Stimulated activated CD8-positive, alpha-beta memory T cell treated with anti-CD3 and anti-CD28 coated beads, Interleukin-4, amount 100 ng/mL, for 4 hours (primary cell): ENCODE measurements around the gene PAWR.
"Not testable (repeated sequence)": the region's sequence is repeated elsewhere in the genome, so short reads cannot be mapped to it uniquely, and the experiment has no call there.

Experiments used
- DNase-seq, 2 donors: peaks; one replicate each; pipeline ENCODE4 v3.0.0-alpha.2; 2020; ENCODE audit warnings: low read depth in 2 of 2, low spot score in 1 of 2

PAWR gene

DNA sequence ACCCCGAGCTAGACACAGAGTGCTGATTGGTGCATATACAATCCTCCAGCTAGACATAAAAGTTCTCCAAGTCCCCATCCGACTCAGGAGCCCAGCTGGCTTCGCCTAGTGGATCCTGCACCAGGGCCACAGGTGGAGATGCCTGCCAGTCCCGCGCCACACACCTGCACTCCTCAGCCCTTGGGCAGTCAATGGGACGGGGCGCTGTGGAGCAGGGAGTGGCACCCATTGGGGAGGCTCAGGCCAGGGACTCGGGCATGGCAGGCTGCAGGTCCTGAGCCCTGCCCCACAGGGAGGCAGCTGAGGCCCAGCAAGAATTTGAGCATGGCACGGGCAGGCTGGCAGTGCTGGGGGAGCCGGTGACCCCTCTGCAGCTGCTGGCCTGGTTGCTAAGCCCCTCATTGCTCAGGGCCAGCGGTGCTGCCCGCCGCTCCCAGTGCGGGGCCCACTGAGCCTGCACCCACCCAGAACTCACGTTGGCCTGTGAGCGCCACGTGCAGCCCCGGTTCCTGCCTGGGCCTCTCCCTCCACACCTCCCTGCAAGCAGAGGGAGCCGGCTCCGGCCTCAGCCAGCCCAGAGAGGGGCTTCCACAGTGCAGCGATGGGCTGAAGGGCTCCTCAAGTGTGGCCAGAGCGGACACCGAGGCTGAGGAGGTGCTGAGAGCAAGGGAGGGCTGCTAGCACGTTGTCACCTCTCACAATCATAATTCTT lies 136.7 kb downstream of the PAWR start:
- DNase-seq, result no peak

DNA sequence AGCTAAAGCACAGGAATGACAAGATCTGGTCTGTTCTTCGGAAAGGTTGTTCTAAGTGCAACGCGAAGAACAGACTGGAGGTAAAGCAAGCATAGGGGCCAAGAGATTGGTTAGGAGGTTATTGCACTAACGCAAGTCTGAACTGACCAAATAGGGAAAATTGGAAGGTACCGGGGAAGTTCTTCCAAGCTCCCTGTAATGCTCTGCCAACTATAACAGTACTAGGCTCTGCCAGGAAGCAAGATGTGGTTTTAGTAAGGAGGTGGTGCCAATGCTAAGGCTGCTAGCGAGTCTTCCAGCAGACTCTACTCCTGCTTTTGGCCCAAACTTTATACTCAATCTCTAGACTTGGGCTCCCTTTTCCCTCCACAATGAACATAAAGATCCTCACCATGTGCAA lies 138.6 kb downstream of the PAWR start:
- DNase-seq, result no peak

GRCh38 chr12:79549531-79550271 lies 141.1 kb downstream of the PAWR start:
- no peak for DNase-seq

DNA sequence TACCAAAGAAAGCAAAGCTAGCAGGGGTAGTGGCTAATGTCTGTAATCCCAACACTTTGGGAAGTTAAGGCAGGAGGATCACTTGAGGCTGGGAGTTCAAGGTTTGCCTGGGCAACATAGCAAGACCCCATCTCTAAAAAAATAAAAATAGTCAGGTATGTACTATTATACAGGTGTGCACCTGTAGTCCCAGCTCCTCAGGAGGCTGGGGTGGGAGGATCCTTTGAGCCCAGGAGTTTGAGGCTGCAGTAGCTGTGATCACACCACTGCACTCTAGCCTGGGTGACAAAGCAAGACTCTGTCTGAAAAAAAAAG lies 142.2 kb downstream of the PAWR start:
- DNase-seq, result no peak

DNA sequence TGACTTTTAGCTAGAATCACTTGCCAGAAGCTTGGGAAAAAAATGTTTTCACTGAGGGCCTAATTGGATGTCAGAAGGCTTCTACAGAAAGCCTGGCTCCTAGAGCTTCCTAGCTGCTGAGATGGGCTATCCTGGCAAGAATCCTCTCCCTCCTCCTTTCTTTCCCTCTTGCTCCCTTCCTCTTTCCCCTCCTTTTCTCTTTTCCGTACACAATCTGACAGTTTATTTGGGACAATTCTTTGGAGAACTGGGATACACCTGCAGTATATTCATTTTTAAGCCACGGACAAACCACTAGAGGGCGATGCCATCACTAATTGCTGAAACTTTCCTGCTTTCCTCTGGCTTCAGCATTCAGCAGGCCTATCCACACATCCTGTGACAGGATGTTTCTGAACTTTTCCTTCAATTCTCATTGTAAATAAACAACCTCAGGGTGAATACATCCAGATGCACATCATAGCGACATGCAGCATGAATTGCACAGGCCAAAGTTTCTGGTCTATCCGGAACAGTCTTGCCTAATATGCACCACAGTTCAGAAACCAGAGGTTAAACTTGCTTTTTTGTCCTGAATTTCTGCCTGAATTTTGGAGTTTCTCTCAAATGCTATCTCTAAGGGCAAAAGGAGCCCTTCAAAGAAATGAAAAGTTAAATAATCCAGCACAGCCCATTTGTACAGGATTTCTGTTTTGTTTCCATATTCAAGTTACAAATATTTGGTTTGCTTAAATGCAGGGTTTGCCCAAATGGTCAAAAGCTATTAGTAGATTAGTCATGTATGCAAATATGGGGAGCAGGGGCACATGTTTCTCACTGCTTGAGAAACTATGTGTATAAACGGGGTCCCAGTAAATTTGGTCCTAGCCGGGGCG lies 142.8 kb downstream of the PAWR start:
- DNase-seq, result no peak

- no peak for DNase-seq
These were observed 143.6 kb downstream of the PAWR start for GRCh38 chr12:79547044-79547734.

DNA sequence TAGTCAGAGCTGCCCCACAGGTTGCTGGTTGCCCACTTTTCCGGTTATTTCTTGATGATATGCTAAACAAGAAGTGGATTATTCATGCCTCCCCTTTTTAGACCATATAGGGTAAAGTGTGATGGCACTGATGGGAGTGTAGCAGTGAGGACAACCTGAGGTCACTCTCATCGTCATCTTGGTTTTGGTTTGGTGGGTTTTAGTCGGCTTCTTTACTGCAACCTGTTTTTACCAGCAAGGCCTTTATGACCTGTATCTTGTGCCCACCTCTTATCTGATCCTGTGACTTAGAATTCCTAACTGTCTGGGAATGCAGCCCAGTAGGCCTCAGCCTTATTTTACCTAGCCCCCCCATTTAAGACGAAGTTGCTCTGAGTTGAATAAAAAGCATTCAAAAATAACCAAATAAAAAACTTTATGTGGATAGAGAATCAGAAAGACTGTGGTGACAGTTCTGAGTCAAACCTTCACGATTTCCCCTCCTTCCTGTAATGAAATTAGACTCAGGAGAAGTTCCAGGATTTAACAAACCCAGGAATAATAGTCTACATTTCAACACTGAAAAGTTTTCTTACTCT lies 144.2 kb downstream of the PAWR start:
- DNase-seq, result no peak

DNA sequence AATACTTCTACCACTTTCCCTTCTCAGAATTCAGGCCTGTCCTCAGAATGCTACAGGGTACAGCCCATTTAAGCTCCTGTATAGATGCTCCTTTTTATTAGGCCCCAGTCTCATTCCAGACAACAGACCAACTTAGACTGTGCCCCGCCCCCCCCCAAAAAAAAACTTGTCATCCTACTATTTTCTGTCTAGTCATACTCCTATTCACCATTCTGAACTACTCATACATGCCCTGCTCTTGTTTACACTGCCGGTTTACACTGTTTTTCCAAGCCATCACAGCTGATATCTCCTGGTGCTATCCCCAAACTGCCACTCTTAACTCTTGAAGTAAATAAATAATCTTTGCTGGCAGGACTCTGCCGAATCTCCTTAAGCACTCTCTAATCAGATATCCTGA lies 146.3 kb downstream of the PAWR start:
- DNase-seq, result not testable (repeated sequence)

GRCh38 chr12:79537675-79538074 lies 153.1 kb downstream of the PAWR start:
- DNase-seq, result no peak

DNA sequence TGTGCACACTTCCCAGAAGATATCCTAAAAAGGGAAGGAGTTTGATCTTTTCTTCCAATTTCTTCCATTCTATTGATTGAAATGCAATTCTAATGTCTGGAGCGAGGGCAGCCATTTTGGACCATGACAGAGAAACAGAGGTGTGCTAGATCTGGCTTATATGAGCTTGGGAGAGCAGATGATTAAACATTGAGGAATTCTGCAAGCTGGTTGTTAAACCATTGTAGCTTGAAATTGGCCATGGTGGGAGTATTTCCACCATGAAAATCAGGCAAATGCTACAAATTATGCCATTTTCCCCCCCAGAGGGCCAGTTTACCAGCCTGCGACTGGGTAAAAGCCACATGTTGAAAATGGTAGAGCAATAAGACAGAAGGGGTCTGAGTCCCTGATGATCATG lies 155.0 kb downstream of the PAWR start:
- no peak for DNase-seq
